ENCODE measurements around the gene RECK. TPM values are rescaled to one million over a fixed set of nuclear protein-coding genes. Genes with fewer than 3 reads are reported as not detected.

RECK gene
- total RNA-seq, 4 donors from 2014 or later = 15.6 to 24.1 (median 18.7) TPM

DNA sequence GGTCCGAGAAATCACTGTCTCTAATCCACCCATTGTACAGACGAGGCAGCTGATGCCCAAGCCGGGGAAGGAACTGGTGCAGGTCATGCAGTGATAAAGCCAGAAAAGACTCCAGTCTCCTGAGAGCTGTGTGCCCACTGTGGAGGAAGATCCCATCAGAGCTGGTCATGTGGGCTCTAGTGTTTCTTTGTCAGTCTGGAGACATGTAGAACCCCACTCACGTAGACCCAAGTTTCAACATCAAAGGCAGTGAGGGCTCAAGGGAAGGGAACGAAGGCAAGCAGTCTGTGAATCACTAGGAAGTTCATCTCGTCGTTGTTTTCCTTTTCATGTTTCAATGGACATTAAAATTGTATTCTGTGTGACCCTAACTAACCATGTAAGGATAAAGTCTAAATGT, 85.3 kb downstream of the RECK start:
- Histone ChIP-seq H3K4me1 (peaks cover 0 to 3% (median 0%) of the 10 kb centered on the region in 4 donors), H3K36me3 (peaks cover 0 to 71% (median 0%) of the 10 kb centered on the region in 3 donors), H3K27ac (no peak overlapping the region), H3K27me3 (no peaks in the 10 kb centered on the region), H3K4me3 (no peak overlapping the region), H3K9me3 (no peaks in the 10 kb centered on the region)
- no peak for TF ChIP-seq EP300 (IDR thresholded peaks at IDR 0.05)
- TF ChIP-seq POLR2A (IDR thresholded peaks at IDR 0.05) = no peak
- TF ChIP-seq, protein P1, sequence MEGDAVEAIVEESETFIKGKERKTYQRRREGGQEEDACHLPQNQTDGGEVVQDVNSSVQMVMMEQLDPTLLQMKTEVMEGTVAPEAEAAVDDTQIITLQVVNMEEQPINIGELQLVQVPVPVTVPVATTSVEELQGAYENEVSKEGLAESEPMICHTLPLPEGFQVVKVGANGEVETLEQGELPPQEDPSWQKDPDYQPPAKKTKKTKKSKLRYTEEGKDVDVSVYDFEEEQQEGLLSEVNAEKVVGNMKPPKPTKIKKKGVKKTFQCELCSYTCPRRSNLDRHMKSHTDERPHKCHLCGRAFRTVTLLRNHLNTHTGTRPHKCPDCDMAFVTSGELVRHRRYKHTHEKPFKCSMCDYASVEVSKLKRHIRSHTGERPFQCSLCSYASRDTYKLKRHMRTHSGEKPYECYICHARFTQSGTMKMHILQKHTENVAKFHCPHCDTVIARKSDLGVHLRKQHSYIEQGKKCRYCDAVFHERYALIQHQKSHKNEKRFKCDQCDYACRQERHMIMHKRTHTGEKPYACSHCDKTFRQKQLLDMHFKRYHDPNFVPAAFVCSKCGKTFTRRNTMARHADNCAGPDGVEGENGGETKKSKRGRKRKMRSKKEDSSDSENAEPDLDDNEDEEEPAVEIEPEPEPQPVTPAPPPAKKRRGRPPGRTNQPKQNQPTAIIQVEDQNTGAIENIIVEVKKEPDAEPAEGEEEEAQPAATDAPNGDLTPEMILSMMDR (IDR thresholded peaks at IDR 0.05) = no peak
- 86 to 93% methylated on average over 7 of the region's 7 CpGs for WGBS, 2 donors
- no peak for DNase-seq (ENCODE audit: low spot score in 2 of 2)

DNA sequence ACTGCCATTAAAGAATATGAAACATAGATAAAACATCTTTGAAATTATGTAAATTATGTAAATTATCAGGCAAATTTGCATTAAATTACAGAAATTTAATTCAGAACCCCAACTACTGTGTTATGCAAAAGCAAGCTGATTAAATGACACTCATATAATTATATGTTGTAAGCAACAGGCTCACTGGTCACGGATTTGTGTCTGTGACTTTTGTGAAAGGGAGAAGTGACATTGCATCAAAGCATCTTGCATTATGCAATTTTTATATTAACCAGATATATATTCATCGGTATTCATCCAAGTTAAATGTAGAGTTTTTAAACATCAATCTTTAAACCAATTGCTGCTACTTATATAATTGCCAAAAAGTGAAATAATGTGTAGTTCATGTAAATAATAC, 86.8 kb downstream of the RECK start:
- Histone ChIP-seq H3K4me1 (peaks cover 0 to 3% (median 0%) of the 10 kb centered on the region in 4 donors), H3K27ac (no peak overlapping the region), H3K36me3 (peaks cover 0 to 56% (median 0%) of the 10 kb centered on the region in 3 donors), H3K4me3 (no peak overlapping the region), H3K27me3 (no peaks in the 10 kb centered on the region), H3K9me3 (no peaks in the 10 kb centered on the region)
- TF ChIP-seq POLR2A (IDR thresholded peaks at IDR 0.05) = no peak
- TF ChIP-seq, protein P1 (IDR thresholded peaks at IDR 0.05) = no peak
- TF ChIP-seq EP300 (IDR thresholded peaks at IDR 0.05) = no peak
- no peak for DNase-seq (ENCODE audit: low spot score in 2 of 2)
- 87 to 89% methylated on average over 2 of the region's 2 CpGs for whole genome bisulfite sequencing, 2 donors

DNA sequence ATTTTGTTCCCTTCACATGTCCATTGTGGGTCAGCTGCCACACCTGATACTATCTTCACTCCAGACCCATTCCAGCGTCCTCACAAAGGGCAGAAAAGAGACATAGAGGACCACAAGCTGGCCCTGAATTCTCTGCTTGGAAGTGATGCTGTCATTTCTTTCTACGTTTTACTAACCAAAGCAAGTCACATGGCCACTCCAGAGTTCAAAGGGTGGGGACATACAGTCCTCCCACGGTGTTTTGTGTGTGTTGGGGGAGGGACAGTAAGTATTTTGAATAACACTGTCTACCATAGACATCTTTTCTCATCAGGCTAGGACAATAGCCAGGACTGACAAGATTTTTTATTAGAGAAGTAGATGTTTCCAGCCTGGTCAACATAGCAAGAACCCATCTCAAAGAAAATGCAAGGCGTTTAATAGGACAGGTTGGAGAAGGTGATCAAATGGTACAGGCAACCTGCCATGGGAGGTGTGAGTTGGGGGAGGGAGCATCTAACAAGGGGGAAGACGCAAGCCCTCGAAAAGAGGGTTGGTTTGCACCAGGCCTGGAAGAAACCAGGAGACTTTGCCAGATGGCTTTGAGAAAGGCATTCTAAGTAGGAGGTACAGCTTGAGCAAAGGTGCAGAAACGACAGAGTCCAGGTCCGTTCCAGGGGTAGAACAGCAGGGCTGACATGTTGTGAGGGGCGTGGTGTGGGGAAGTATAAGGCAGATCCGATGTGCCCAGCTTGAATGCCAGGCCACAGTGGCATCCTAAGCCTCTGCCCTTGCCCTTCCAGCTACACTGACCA, 88.5 kb downstream of the RECK start:
- Histone ChIP-seq H3K27me3 (no peaks in the 10 kb centered on the region), H3K36me3 (peaks cover 0 to 40% (median 0%) of the 10 kb centered on the region in 3 donors), H3K4me3 (no peak overlapping the region), H3K9me3 (no peaks in the 10 kb centered on the region), H3K4me1 (peaks cover 0 to 3% (median 0%) of the 10 kb centered on the region in 4 donors), H3K27ac (peak overlapping the region in 1 of 4 donors; percentile 34)
- TF ChIP-seq, protein P1 (IDR thresholded peaks at IDR 0.05) = no peak
- TF ChIP-seq EP300 (IDR thresholded peaks at IDR 0.05) (no peak), POLR2A (IDR thresholded peaks at IDR 0.05) (no peak)
- WGBS, 2 donors = 74 to 79% methylated on average over 10 of the region's 10 CpGs
- no peak for DNase-seq (ENCODE audit: low spot score in 2 of 2)

DNA sequence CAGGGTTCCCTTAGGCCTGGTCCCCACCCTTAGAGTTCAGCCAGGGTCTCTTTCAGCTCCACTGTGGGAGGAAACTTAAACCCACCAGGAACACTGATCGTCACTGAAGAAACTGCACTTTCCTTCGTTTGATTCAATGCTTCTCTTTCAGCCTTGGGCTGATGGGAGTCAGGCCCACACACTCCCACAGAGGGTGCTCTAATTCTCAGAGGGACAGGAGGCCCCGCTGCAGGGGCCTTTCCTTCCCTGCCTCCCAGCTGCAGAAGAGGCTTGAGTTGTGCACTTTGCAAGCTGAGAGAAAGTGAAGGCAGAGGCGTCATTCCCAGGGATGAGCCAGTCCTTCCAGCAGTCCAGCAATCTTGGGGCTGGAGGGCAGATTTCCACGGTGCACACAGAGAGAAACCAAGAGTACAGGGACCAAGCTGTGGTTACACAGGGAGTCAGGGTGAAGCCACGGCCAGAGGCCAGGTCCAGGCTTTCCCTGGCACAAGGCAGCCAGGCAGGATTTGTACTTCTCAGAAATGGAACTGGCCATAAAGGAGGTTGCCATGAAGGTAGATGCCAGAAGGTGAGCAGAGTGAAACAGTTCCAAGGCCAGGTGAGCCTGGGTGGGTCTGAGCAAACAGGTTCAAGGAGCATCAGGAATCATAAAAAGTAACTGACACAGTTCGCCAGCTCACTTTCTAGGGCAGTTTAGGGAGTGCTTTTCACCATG, 89.5 kb downstream of the RECK start:
- H3K27me3 ChIP-seq = no peaks in the 10 kb centered on the region
- no peak for TF ChIP-seq EP300 (IDR thresholded peaks at IDR 0.05)
- no peak for TF ChIP-seq POLR2A (IDR thresholded peaks at IDR 0.05)
- TF ChIP-seq, protein P1 (IDR thresholded peaks at IDR 0.05) = no peak
- no peak for DNase-seq (ENCODE audit: low spot score in 2 of 2)
- H3K9me3 ChIP-seq = no peaks in the 10 kb centered on the region
- H3K27ac ChIP-seq = peak overlapping the region in 2 of 4 donors; percentile 11 to 34
- whole genome bisulfite sequencing, 2 donors = 46 to 47% methylated on average over 7 of the region's 7 CpGs
- no peak overlapping the region for H3K4me3 ChIP-seq
- peaks cover 0 to 31% (median 0%) of the 10 kb centered on the region in 3 donors for H3K36me3 ChIP-seq
- H3K4me1 ChIP-seq = peaks cover 0 to 3% (median 0%) of the 10 kb centered on the region in 4 donors

Data from tibial nerve (tissue), 4 donors.